Measurements from ENCODE around the gene LDHD. TPM values are rescaled to one million over a fixed set of nuclear protein-coding genes. Genes with fewer than 3 reads are reported as not detected.

Gene LDHD
- total and polyA plus RNA-seq, 9 of the 15 experiments (the other 6 are each of a cell fraction or from before 2014, with no cell fraction given): 0.19 to 0.86 (median 0.54) TPM; not detected in 3

Other genes starting within 250 kb of the LDHD start
- 19.6 and 35.1 TPM in 2 replicates for gene WDR59, start 131.7 kb downstream of the LDHD start, total RNA-seq (2014; rRNA removed)
- gene WDR59, start 131.7 kb downstream of the LDHD start, total RNA-seq (2014; rRNA removed; fragmentation: Illumina TruSeq; extraction: Trizol): 32.2 and 34.7 TPM in 2 replicates
- gene WDR59, start 131.7 kb downstream of the LDHD start, total RNA-seq (2015; rRNA removed; fragmentation: Illumina TruSeq; extraction: Trizol): 20.0 and 28.0 TPM in 2 replicates
- 81.3 and 94.3 TPM in 2 replicates for gene WDR59, start 131.7 kb downstream of the LDHD start, total RNA-seq (2021)
- 119 and 126 TPM in 2 replicates for gene WDR59, start 131.7 kb downstream of the LDHD start, polyA plus RNA-seq (2011; rRNA removed)
- 47.6 and 59.0 TPM in 2 replicates for gene WDR59, start 131.7 kb downstream of the LDHD start, polyA plus RNA-seq (2014; fragmentation: Illumina TruSeq; extraction: Trizol)
- 10 to 100 TPM; 12.7 to 16.2 TPM for gene WDR59, start 131.7 kb downstream of the LDHD start, polyA plus RNA-seq (2014; fragmentation: Nextera tagmentation; extraction: Ambion mirVana)
- gene WDR59, start 131.7 kb downstream of the LDHD start, polyA plus RNA-seq (2014; rRNA removed): 52.2 and 57.4 TPM in 2 replicates
- gene ZNRF1, start 117.8 kb downstream of the LDHD start, total RNA-seq (2014; rRNA removed): 30.4 and 32.4 TPM in 2 replicates
- 10.6 and 15.5 TPM in 2 replicates for gene ZNRF1, start 117.8 kb downstream of the LDHD start, total RNA-seq (2014; rRNA removed; fragmentation: Illumina TruSeq; extraction: Trizol)
- 17.2 and 18.8 TPM in 2 replicates for gene ZNRF1, start 117.8 kb downstream of the LDHD start, total RNA-seq (2015; rRNA removed; fragmentation: Illumina TruSeq; extraction: Trizol)
- gene ZNRF1, start 117.8 kb downstream of the LDHD start, total RNA-seq (2021): 35.3 and 37.7 TPM in 2 replicates
- gene ZNRF1, start 117.8 kb downstream of the LDHD start, polyA plus RNA-seq (2011; rRNA removed): 19.1 and 25.1 TPM in 2 replicates
- gene ZNRF1, start 117.8 kb downstream of the LDHD start, polyA plus RNA-seq (2014; fragmentation: Illumina TruSeq; extraction: Trizol): 20.1 and 21.0 TPM in 2 replicates
- 10 to 100 TPM in 1 of 2 experiments, 1 to 10 TPM in 1; 9.5 to 20.0 TPM for gene ZNRF1, start 117.8 kb downstream of the LDHD start, polyA plus RNA-seq (2014; fragmentation: Nextera tagmentation; extraction: Ambion mirVana)
- gene ZNRF1, start 117.8 kb downstream of the LDHD start, polyA plus RNA-seq (2014; rRNA removed): 21.8 and 23.9 TPM in 2 replicates
- gene ZFP1, start 31.7 kb upstream of the LDHD start, total RNA-seq (2014; rRNA removed): 9.3 and 10.4 TPM in 2 replicates
- gene ZFP1, start 31.7 kb upstream of the LDHD start, total RNA-seq (2014; rRNA removed; fragmentation: Illumina TruSeq; extraction: Trizol): 14.7 and 16.1 TPM in 2 replicates
- gene ZFP1, start 31.7 kb upstream of the LDHD start, total RNA-seq (2015; rRNA removed; fragmentation: Illumina TruSeq; extraction: Trizol): 13.7 and 14.0 TPM in 2 replicates
- 10.8 and 14.7 TPM in 2 replicates for gene ZFP1, start 31.7 kb upstream of the LDHD start, total RNA-seq (2021)
- 10.8 and 13.3 TPM in 2 replicates for gene ZFP1, start 31.7 kb upstream of the LDHD start, polyA plus RNA-seq (2011; rRNA removed)
- gene ZFP1, start 31.7 kb upstream of the LDHD start, polyA plus RNA-seq (2014; fragmentation: Illumina TruSeq; extraction: Trizol): 11.4 and 11.6 TPM in 2 replicates
- 1 to 10 TPM; 2.6 to 4.1 TPM for gene ZFP1, start 31.7 kb upstream of the LDHD start, polyA plus RNA-seq (2014; fragmentation: Nextera tagmentation; extraction: Ambion mirVana)
- gene ZFP1, start 31.7 kb upstream of the LDHD start, polyA plus RNA-seq (2014; rRNA removed): 5.2 and 6.5 TPM in 2 replicates
- gene CTRB2, start 90.4 kb upstream of the LDHD start, total RNA-seq (2014; rRNA removed): not detected in 2 replicates
- not detected in 2 replicates for gene CTRB2, start 90.4 kb upstream of the LDHD start, total RNA-seq (2014; rRNA removed; fragmentation: Illumina TruSeq; extraction: Trizol)
- gene CTRB2, start 90.4 kb upstream of the LDHD start, total RNA-seq (2015; rRNA removed; fragmentation: Illumina TruSeq; extraction: Trizol): not detected in 2 replicates
- gene CTRB2, start 90.4 kb upstream of the LDHD start, total RNA-seq (2021): 5.1 and 7.3 TPM in 2 replicates
- not detected in 2 replicates for gene CTRB2, start 90.4 kb upstream of the LDHD start, polyA plus RNA-seq (2011; rRNA removed)
- not detected in 2 replicates for gene CTRB2, start 90.4 kb upstream of the LDHD start, polyA plus RNA-seq (2014; fragmentation: Illumina TruSeq; extraction: Trizol)
- gene CTRB2, start 90.4 kb upstream of the LDHD start, polyA plus RNA-seq (2014; fragmentation: Nextera tagmentation; extraction: Ambion mirVana): not detected
- not detected in 2 replicates for gene CTRB2, start 90.4 kb upstream of the LDHD start, polyA plus RNA-seq (2014; rRNA removed)
- not detected in 2 replicates for gene CTRB1, start 102.2 kb upstream of the LDHD start, total RNA-seq (2014; rRNA removed)
- not detected in 2 replicates for gene CTRB1, start 102.2 kb upstream of the LDHD start, total RNA-seq (2014; rRNA removed; fragmentation: Illumina TruSeq; extraction: Trizol)
- gene CTRB1, start 102.2 kb upstream of the LDHD start, total RNA-seq (2015; rRNA removed; fragmentation: Illumina TruSeq; extraction: Trizol): not detected in 2 replicates
- 2.3 and 5.3 TPM in 2 replicates for gene CTRB1, start 102.2 kb upstream of the LDHD start, total RNA-seq (2021)
- gene CTRB1, start 102.2 kb upstream of the LDHD start, polyA plus RNA-seq (2011; rRNA removed): not detected in 2 replicates
- not detected in 2 replicates for gene CTRB1, start 102.2 kb upstream of the LDHD start, polyA plus RNA-seq (2014; fragmentation: Illumina TruSeq; extraction: Trizol)
- gene CTRB1, start 102.2 kb upstream of the LDHD start, polyA plus RNA-seq (2014; fragmentation: Nextera tagmentation; extraction: Ambion mirVana): not detected
- gene CTRB1, start 102.2 kb upstream of the LDHD start, polyA plus RNA-seq (2014; rRNA removed): not detected in 2 replicates
- 14.1 and 16.0 TPM in 2 replicates for gene BCAR1, start 134.8 kb upstream of the LDHD start, total RNA-seq (2014; rRNA removed)
- 1.1 and 1.7 TPM in 2 replicates for gene BCAR1, start 134.8 kb upstream of the LDHD start, total RNA-seq (2014; rRNA removed; fragmentation: Illumina TruSeq; extraction: Trizol)
- 7.2 and 8.8 TPM in 2 replicates for gene BCAR1, start 134.8 kb upstream of the LDHD start, total RNA-seq (2015; rRNA removed; fragmentation: Illumina TruSeq; extraction: Trizol)
- gene BCAR1, start 134.8 kb upstream of the LDHD start, total RNA-seq (2021): 25.6 and 26.3 TPM in 2 replicates
- 3.6 and 6.0 TPM in 2 replicates for gene BCAR1, start 134.8 kb upstream of the LDHD start, polyA plus RNA-seq (2011; rRNA removed)
- 3.4 and 11.4 TPM in 2 replicates for gene BCAR1, start 134.8 kb upstream of the LDHD start, polyA plus RNA-seq (2014; fragmentation: Illumina TruSeq; extraction: Trizol)
- under 1 TPM; 0.10 to 0.13 TPM for gene BCAR1, start 134.8 kb upstream of the LDHD start, polyA plus RNA-seq (2014; fragmentation: Nextera tagmentation; extraction: Ambion mirVana)
- 9.8 and 10.5 TPM in 2 replicates for gene BCAR1, start 134.8 kb upstream of the LDHD start, polyA plus RNA-seq (2014; rRNA removed)